K562 treated with DMSO at 1 percent for 24 hours (cell line): Measurements from ENCODE around the gene SHOX. TPM values are rescaled to one million over a fixed set of nuclear protein-coding genes. Genes with fewer than 3 reads are reported as not detected.

ENCODE experiments used
- total RNA-seq: library from RNA; unstranded; fragments of 300-600 nt; gene quantifications from 2 replicates; pipeline ENCODE4 v1.2.3, GENCODE V29; 2022; ENCODE audit warnings: low read depth; ENCODE audit not compliant: insufficient read depth

SHOX gene
- not detected in 2 replicates for total RNA-seq

DNA sequence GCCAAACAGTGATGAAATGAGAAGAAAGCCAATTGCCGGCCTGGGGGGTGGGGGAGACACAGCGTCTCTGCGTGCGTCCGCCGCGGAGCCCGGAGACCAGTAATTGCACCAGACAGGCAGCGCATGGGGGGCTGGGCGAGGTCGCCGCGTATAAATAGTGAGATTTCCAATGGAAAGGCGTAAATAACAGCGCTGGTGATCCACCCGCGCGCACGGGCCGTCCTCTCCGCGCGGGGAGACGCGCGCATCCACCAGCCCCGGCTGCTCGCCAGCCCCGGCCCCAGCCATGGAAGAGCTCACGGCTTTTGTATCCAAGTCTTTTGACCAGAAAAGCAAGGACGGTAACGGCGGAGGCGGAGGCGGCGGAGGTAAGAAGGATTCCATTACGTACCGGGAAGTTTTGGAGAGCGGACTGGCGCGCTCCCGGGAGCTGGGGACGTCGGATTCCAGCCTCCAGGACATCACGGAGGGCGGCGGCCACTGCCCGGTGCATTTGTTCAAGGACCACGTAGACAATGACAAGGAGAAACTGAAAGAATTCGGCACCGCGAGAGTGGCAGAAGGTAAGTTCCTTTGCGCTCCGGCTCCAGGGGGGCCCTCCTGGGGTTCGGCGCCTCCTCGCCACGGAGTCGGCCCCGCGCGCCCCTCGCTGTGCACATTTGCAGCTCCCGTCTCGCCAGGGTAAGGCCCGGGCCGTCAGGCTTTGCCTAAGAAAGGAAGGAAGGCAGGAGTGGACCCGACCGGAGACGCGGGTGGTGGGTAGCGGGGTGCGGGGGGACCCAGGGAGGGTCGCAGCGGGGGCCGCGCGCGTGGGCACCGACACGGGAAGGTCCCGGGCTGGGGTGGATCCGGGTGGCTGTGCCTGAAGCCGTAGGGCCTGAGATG lies at the start of gene SHOX:
TSS of gene SHOX (plus strand) at position 180 of the 885 bp plus-strand sequence. CDS start at position 287, 107 bp downstream.

Other genes with a start within 250 kb of the SHOX start
- 29.4 and 33.1 TPM in 2 replicates for gene PPP2R3B, start 243.9 kb upstream of the SHOX start, total RNA-seq